ENCODE results near the gene RNF220.

RNF220 gene

DNA sequence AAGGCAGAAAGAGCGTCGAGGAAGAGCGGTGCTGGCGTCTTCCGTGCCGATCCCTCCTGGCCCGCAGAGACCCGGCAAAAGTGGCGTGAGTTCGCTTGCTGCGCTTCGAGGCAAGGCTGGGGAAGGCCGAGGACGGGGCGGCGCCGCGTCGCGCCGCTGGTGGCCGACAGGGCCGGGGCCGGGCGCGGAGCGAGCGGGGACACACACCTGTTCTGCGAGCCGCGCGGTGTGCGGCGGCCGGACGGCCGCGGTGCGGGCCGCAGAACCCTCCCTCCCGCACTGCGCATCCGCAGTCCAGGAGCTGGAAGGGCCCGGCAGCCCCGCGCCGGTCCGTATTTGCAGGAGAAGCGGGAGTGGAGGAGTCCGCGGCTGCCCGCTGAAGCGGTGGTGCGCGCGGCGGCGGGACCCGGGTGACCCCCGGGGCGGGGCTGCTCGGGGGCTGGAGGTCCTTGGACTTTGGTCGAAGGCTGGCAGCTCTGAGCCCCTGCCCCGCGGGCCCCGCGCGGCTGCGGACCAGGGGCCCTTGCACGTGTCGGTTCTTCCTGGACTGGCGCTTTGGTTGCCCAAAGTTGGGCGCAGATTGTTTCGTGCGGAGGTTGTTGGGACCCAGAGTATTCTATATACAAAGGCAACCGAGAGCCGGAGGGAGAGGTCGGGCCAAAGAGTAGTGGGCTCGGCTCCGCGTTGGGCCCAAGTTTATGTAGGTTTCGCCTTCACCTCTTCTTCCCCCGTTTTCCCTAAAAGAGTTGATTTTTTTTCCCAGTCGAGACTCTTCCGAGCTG lies 2.6 kb downstream of the RNF220 start:
- Histone ChIP-seq H3K9ac (ENCODE audit: low read depth in 1 of 2, low read length in 2 of 2) (no peak overlapping the region), H3K36me3 (ENCODE audit: control insufficient read depth in 1 of 2, insufficient read depth in 2 of 2, low read length in 2 of 2) (no peaks in the 10 kb centered on the region), H3K4me1 (ENCODE audit: control insufficient read depth in 1 of 2, insufficient read depth in 2 of 2, low read length in 2 of 2) (peaks cover 11 to 26% of the 10 kb centered on the region in 2 donors), H3K27ac (ENCODE audit: low read depth, low read length) (no peak overlapping the region), H3K27me3 (ENCODE audit: control insufficient read depth in 1 of 2, insufficient read depth in 2 of 2, low read length in 2 of 2) (peaks cover 79 to 84% of the 10 kb centered on the region in 2 donors), H3K9me3 (ENCODE audit: control insufficient read depth in 1 of 2, low read length in 2 of 2) (no peaks in the 10 kb centered on the region), H3K4me3 (ENCODE audit: low read depth in 1 of 2, low read length in 2 of 2) (peak overlapping the region; percentile 4 to 23)

DNA sequence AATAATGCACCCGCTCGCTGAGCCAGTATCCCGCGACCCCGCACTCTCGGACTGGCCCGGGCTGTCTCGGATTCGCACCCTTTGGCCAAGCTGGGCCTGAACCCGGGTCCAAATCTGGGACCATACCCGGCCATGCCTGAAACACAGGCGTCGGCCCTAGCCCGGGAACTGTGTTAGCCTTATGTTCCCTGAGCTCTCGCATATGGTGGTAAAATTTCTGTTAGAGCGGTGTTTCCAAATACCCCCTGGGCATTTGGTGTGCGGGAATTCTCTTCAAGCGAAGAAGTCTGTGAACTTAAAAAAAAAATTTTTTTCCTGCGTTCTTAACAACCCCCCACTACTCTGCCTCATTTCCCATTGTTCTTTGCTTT lies 3.1 kb downstream of the RNF220 start:
- no peak overlapping the region for H3K9ac ChIP-seq (ENCODE audit: low read depth in 1 of 2, low read length in 2 of 2)
- H3K4me1 ChIP-seq (ENCODE audit: control insufficient read depth in 1 of 2, insufficient read depth in 2 of 2, low read length in 2 of 2) = peaks cover 11 to 26% of the 10 kb centered on the region in 2 donors
- peaks cover 79 to 84% of the 10 kb centered on the region in 2 donors for H3K27me3 ChIP-seq (ENCODE audit: control insufficient read depth in 1 of 2, insufficient read depth in 2 of 2, low read length in 2 of 2)
- H3K9me3 ChIP-seq (ENCODE audit: control insufficient read depth in 1 of 2, low read length in 2 of 2) = no peaks in the 10 kb centered on the region
- peak overlapping the region in 1 of 2 donors; percentile 4 for H3K4me3 ChIP-seq (ENCODE audit: low read depth in 1 of 2, low read length in 2 of 2)
- no peak overlapping the region for H3K27ac ChIP-seq (ENCODE audit: low read depth, low read length)
- no peaks in the 10 kb centered on the region for H3K36me3 ChIP-seq (ENCODE audit: control insufficient read depth in 1 of 2, insufficient read depth in 2 of 2, low read length in 2 of 2)

DNA sequence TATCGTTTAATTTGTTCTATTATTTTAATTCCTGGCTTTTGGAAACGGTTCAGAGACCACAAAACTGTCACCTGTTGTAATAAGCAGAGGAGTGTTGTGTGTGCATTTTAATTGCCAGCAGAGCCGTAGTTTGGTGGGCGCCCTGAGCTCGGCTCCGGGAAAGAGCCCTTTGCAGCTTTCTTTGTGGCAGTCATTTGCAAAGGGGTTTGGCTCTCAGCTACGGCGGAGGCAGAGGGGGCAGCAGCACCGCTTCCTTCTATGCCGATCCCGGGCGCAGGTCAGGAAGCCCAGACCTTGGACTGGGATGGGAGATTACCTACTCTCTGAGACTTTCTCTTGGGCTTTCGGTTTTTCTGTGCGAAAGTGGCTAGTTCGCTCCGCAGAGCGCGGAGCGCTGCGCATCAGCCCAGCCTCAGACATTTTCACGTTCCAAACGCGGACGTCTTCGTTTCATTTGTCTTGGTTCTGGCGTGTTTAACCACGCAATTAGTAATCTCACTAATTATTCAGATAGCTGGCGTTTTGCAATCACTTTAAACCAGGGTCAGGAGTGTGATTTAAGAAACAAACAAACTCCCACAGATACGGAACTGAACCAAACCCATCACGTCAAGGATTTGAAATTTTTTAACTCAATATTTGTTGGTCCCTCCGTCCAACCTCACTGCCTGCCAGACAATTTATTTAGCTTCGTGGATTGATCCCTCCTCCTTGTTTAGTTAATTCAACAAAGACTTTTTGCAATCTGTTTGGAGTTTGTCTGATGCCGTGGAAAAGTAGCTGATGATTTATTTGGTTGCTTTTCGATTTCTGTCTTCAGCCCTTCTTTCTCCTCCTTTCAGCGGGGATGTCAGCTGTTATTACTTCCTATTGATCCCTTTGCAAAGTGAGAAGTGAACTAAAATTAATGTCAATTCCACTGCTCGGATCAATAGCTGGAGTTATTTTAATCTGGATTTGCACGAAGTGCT lies 3.9 kb downstream of the RNF220 start:
- no peaks in the 10 kb centered on the region for H3K36me3 ChIP-seq (ENCODE audit: control insufficient read depth in 1 of 2, insufficient read depth in 2 of 2, low read length in 2 of 2)
- H3K9ac ChIP-seq (ENCODE audit: low read depth in 1 of 2, low read length in 2 of 2) = no peak overlapping the region
- peak overlapping the region; percentile 4 to 39 for H3K4me3 ChIP-seq (ENCODE audit: low read depth in 1 of 2, low read length in 2 of 2)
- H3K27me3 ChIP-seq (ENCODE audit: control insufficient read depth in 1 of 2, insufficient read depth in 2 of 2, low read length in 2 of 2) = peaks cover 84 to 89% of the 10 kb centered on the region in 2 donors
- peaks cover 11 to 26% of the 10 kb centered on the region in 2 donors for H3K4me1 ChIP-seq (ENCODE audit: control insufficient read depth in 1 of 2, insufficient read depth in 2 of 2, low read length in 2 of 2)
- no peak overlapping the region for H3K27ac ChIP-seq (ENCODE audit: low read depth, low read length)
- no peaks in the 10 kb centered on the region for H3K9me3 ChIP-seq (ENCODE audit: control insufficient read depth in 1 of 2, low read length in 2 of 2)

DNA sequence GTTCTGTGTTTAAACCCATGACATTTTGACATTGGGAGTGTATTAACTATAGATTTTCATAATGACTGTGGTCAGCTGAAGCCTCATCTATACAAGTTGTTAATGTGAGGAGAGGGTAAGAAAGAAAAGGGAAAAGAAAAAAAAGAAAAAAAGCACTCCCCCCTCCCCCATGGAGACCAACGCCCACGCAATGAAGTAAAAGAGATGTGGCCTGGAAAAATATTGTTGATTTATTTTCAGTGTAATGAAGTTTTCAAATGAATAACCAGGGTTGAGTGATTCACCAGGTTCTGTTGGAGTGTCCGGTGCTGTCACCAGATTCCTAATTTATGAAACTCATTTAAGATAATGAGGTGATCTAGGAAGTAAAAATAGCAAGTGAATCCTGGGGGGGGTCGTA lies 4.7 kb downstream of the RNF220 start:
- H3K9ac ChIP-seq (ENCODE audit: low read depth in 1 of 2, low read length in 2 of 2) = no peak overlapping the region
- no peaks in the 10 kb centered on the region for H3K9me3 ChIP-seq (ENCODE audit: control insufficient read depth in 1 of 2, low read length in 2 of 2)
- no peak overlapping the region for H3K27ac ChIP-seq (ENCODE audit: low read depth, low read length)
- peaks cover 11 to 24% of the 10 kb centered on the region in 2 donors for H3K4me1 ChIP-seq (ENCODE audit: control insufficient read depth in 1 of 2, insufficient read depth in 2 of 2, low read length in 2 of 2)
- H3K4me3 ChIP-seq (ENCODE audit: low read depth in 1 of 2, low read length in 2 of 2) = no peak overlapping the region
- peaks cover 91 to 92% of the 10 kb centered on the region in 2 donors for H3K27me3 ChIP-seq (ENCODE audit: control insufficient read depth in 1 of 2, insufficient read depth in 2 of 2, low read length in 2 of 2)
- H3K36me3 ChIP-seq (ENCODE audit: control insufficient read depth in 1 of 2, insufficient read depth in 2 of 2, low read length in 2 of 2) = no peaks in the 10 kb centered on the region

DNA sequence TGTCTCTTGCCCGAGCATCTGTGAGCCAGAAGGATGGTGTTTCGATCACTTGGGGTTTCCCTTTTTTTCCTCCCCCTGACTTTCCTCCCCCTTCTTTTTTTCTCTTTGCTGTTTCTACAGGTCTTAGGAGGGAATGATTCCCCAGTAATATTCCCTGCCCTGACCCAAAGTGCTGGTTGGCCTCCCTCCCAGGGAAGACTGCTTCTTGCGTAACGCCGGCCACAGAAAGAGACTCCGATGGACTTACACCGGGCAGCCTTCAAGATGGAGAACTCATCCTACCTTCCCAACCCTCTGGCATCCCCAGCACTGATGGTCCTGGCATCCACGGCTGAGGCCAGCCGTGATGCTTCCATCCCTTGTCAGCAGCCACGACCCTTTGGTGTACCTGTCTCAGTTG lies 6.8 kb downstream of the RNF220 start:
- no peak overlapping the region for H3K27ac ChIP-seq (ENCODE audit: low read depth, low read length)
- H3K4me1 ChIP-seq (ENCODE audit: control insufficient read depth in 1 of 2, insufficient read depth in 2 of 2, low read length in 2 of 2) = peaks cover 3 to 7% of the 10 kb centered on the region in 2 donors
- H3K9me3 ChIP-seq (ENCODE audit: control insufficient read depth in 1 of 2, low read length in 2 of 2) = no peaks in the 10 kb centered on the region
- no peak overlapping the region for H3K9ac ChIP-seq (ENCODE audit: low read depth in 1 of 2, low read length in 2 of 2)
- peaks cover 94 to 97% of the 10 kb centered on the region in 2 donors for H3K27me3 ChIP-seq (ENCODE audit: control insufficient read depth in 1 of 2, insufficient read depth in 2 of 2, low read length in 2 of 2)
- no peak overlapping the region for H3K4me3 ChIP-seq (ENCODE audit: low read depth in 1 of 2, low read length in 2 of 2)
- no peaks in the 10 kb centered on the region for H3K36me3 ChIP-seq (ENCODE audit: control insufficient read depth in 1 of 2, insufficient read depth in 2 of 2, low read length in 2 of 2)

DNA sequence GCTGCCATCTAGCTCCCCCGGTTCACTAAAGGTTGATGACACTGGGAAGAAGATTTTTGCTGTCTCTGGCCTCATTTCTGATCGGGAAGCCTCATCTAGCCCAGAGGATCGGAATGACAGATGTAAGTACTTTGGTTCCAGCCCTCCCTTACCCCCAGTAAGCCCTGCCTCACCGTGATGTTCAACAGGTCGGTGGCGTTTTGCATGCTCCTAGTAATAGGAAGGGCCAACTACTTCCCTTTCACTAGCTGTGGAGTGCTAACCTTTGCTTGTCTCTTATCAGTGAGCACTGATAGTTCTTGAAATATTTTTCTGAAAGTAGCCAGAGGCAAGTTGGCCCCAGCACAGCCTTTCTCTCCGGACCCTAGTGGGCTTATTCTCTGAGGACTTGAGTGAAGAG lies 7.5 kb downstream of the RNF220 start:
- H3K36me3 ChIP-seq (ENCODE audit: control insufficient read depth in 1 of 2, insufficient read depth in 2 of 2, low read length in 2 of 2) = no peaks in the 10 kb centered on the region
- H3K27me3 ChIP-seq (ENCODE audit: control insufficient read depth in 1 of 2, insufficient read depth in 2 of 2, low read length in 2 of 2) = peaks cover 97% of the 10 kb centered on the region in 2 donors
- H3K9ac ChIP-seq (ENCODE audit: low read depth in 1 of 2, low read length in 2 of 2) = no peak overlapping the region
- H3K27ac ChIP-seq (ENCODE audit: low read depth, low read length) = no peak overlapping the region
- H3K4me3 ChIP-seq (ENCODE audit: low read depth in 1 of 2, low read length in 2 of 2) = no peak overlapping the region
- no peaks in the 10 kb centered on the region for H3K9me3 ChIP-seq (ENCODE audit: control insufficient read depth in 1 of 2, low read length in 2 of 2)
- peaks cover 3% of the 10 kb centered on the region in 2 donors for H3K4me1 ChIP-seq (ENCODE audit: control insufficient read depth in 1 of 2, insufficient read depth in 2 of 2, low read length in 2 of 2)

DNA sequence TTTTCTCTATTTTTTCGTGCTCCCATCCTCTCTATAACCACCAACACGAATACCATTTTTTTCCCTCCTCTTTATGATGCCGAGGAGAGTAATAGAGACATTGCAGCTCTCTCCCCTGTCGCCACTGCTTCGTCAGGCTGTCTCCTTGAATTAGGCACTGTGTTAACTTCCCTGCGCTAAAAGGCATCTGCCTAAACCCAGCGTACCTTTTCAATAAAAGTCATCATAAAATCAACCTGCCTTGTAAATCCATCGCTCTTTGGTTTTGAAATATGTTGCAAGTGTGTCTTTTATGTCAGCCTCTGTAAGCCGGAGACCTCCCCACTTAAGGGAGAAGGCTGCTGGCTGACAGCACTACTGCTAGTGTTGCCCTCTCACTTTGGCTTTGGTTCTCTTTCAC lies 8.7 kb downstream of the RNF220 start:
- Histone ChIP-seq H3K9ac (ENCODE audit: low read depth in 1 of 2, low read length in 2 of 2) (no peak overlapping the region), H3K36me3 (ENCODE audit: control insufficient read depth in 1 of 2, insufficient read depth in 2 of 2, low read length in 2 of 2) (no peaks in the 10 kb centered on the region)

DNA sequence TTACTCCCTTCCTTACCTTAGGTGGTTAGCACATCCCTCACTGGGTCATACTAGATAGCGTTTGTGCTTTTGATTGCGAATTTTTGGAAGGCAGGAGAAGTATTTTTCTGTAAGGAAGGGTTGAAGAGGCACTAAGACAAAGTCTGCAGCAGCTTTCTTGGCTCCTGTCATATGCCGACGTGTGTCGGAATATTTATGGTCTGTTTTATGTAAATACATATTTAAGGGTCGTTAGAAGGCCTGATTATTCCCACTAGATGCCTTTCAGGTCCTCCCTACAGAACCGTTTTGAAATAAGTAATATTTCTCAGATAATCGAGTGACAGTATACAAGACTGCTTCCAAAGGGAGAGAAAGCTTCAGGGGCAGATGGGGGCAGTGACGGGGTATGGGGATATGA lies 10.0 kb downstream of the RNF220 start:
- no peak overlapping the region for H3K9ac ChIP-seq (ENCODE audit: low read depth in 1 of 2, low read length in 2 of 2)
- H3K36me3 ChIP-seq (ENCODE audit: control insufficient read depth in 1 of 2, insufficient read depth in 2 of 2, low read length in 2 of 2) = no peaks in the 10 kb centered on the region
- no peaks in the 10 kb centered on the region for H3K9me3 ChIP-seq (ENCODE audit: control insufficient read depth in 1 of 2, low read length in 2 of 2)
- H3K27me3 ChIP-seq (ENCODE audit: control insufficient read depth in 1 of 2, insufficient read depth in 2 of 2, low read length in 2 of 2) = peaks cover 92 to 94% of the 10 kb centered on the region in 2 donors
- no peak overlapping the region for H3K27ac ChIP-seq (ENCODE audit: low read depth, low read length)
- H3K4me3 ChIP-seq (ENCODE audit: low read depth in 1 of 2, low read length in 2 of 2) = no peak overlapping the region
- no peaks in the 10 kb centered on the region for H3K4me1 ChIP-seq (ENCODE audit: control insufficient read depth in 1 of 2, insufficient read depth in 2 of 2, low read length in 2 of 2)

More for the DNA sequence above, 8.7 kb downstream of the RNF220 start:
- Histone ChIP-seq H3K9me3 (ENCODE audit: control insufficient read depth in 1 of 2, low read length in 2 of 2) (no peaks in the 10 kb centered on the region), H3K4me3 (ENCODE audit: low read depth in 1 of 2, low read length in 2 of 2) (no peak overlapping the region), H3K4me1 (ENCODE audit: control insufficient read depth in 1 of 2, insufficient read depth in 2 of 2, low read length in 2 of 2) (peaks cover under 1 to 3% of the 10 kb centered on the region in 2 donors), H3K27ac (ENCODE audit: low read depth, low read length) (no peak overlapping the region), H3K27me3 (ENCODE audit: control insufficient read depth in 1 of 2, insufficient read depth in 2 of 2, low read length in 2 of 2) (peaks cover 92 to 95% of the 10 kb centered on the region in 2 donors)

DNA sequence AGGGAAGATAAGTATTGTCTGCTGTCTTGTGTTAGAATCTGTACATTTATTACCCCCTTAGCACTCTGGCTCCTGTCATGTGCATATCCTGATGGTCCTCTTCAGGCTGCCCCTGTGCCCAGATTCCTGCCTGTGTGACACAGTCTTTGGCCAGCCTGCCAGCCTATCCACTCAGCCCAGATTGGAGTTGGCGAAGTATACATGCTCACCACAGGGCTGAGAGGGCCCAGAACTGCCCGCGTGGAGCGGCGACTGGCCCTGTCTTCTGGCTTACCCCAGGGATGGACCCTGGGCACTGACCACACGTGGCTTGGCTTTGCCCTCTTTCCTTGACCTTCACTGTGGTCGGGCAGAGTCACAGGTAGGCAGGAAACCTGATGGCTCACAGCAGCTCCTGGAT lies 11.4 kb downstream of the RNF220 start:
- Histone ChIP-seq H3K9me3 (ENCODE audit: control insufficient read depth in 1 of 2, low read length in 2 of 2) (no peaks in the 10 kb centered on the region), H3K27me3 (ENCODE audit: control insufficient read depth in 1 of 2, insufficient read depth in 2 of 2, low read length in 2 of 2) (peaks cover 87 to 94% of the 10 kb centered on the region in 2 donors), H3K27ac (ENCODE audit: low read depth, low read length) (no peak overlapping the region), H3K4me1 (ENCODE audit: control insufficient read depth in 1 of 2, insufficient read depth in 2 of 2, low read length in 2 of 2) (no peaks in the 10 kb centered on the region), H3K4me3 (ENCODE audit: low read depth in 1 of 2, low read length in 2 of 2) (no peak overlapping the region), H3K9ac (ENCODE audit: low read depth in 1 of 2, low read length in 2 of 2) (no peak overlapping the region), H3K36me3 (ENCODE audit: control insufficient read depth in 1 of 2, insufficient read depth in 2 of 2, low read length in 2 of 2) (no peaks in the 10 kb centered on the region)

Data from duodenal mucosa (tissue), 2 donors.